PC-3 (cell line): ENCODE measurements around the gene MDM1. TPM values are rescaled to one million over a fixed set of nuclear protein-coding genes. Genes with fewer than 3 reads are reported as not detected.

Source experiments
- ATAC-seq: fragments of 200-7000 bp; cut with Tn5 transposase; 2 replicates; pipeline ENCODE4 v1.9.1; 2020; ENCODE audit warnings: mild to moderate bottlenecking, moderate library complexity
- BruUV-seq: library from RNA; stranded (reverse); fragments of 400-500 nt; replicated peaks from 2 replicates; lab custom pipeline; 2021; lab: Mats Ljungman, UMichigan
- CTCF ChIA-PET: fragments of 300-600 bp; sonication (Branson Sonifier 250); formaldehyde crosslinking; loops from one replicate; lab custom pipeline; 2022; ENCODE audit warnings: antibody characterized with exemption; lab: Charles Lee
- POLR2A ChIA-PET: fragments of 300-600 bp; sonication (Branson Sonifier 250); formaldehyde crosslinking; loops from one replicate; lab custom pipeline; 2022; ENCODE audit warnings: antibody characterized with exemption; ENCODE audit not compliant: unreplicated experiment; lab: Charles Lee
- DNase-seq: peaks from one replicate; pipeline ENCODE4 v3.0.0-alpha.2; 2015
- H2AFZ ChIP-seq: fragments of 300-600 bp; sonication (generic); 2 replicates; pipeline ENCODE4 v1.6.0; 2016; ENCODE audit warnings: antibody characterized with exemption, low read length
- H3F3A ChIP-seq: fragments of 300-600 bp; sonication (generic); one replicate; pipeline ENCODE4 v1.6.0; 2017; ENCODE audit warnings: antibody characterized with exemption, low read length, control low read depth, mild to moderate bottlenecking; ENCODE audit not compliant: unreplicated experiment
- H3K27ac ChIP-seq: fragments of 300-600 bp; sonication (generic); 2 replicates; pipeline ENCODE4 v1.5.1; 2016; ENCODE audit warnings: mild to moderate bottlenecking, low read length
- H3K27me3 ChIP-seq: fragments of 300-600 bp; sonication (generic); 2 replicates; pipeline ENCODE4 v1.6.1; 2016; ENCODE audit warnings: low read length, mixed read lengths
- H3K36me3 ChIP-seq: fragments of 300-600 bp; sonication (generic); 2 replicates; pipeline ENCODE4 v1.6.1; 2016; ENCODE audit warnings: low read depth, mixed run types, low read length, mixed read lengths
- H3K4me1 ChIP-seq: fragments of 300-600 bp; sonication (generic); 2 replicates; pipeline ENCODE4 v1.5.1; 2016; ENCODE audit warnings: low read length; ENCODE audit not compliant: insufficient read depth
- H3K4me2 ChIP-seq: fragments of 300-600 bp; sonication (generic); 2 replicates; pipeline ENCODE4 v1.6.0; 2016; ENCODE audit warnings: low read length
- H3K4me3 ChIP-seq: fragments of 300-600 bp; sonication (generic); 2 replicates; pipeline ENCODE4 v1.5.1; 2016; ENCODE audit warnings: mild to moderate bottlenecking, low read length, mixed read lengths
- H3K79me2 ChIP-seq: fragments of 300-600 bp; sonication (generic); 2 replicates; pipeline ENCODE4 v1.6.1; 2017; ENCODE audit warnings: low read length, mixed read lengths
- H3K9ac ChIP-seq: fragments of 300-600 bp; sonication (generic); 2 replicates; pipeline ENCODE4 v1.6.0; 2016; ENCODE audit warnings: mild to moderate bottlenecking, low read length
- H3K9me2 ChIP-seq: fragments of 300-600 bp; sonication (generic); replicated peaks from 2 replicates; pipeline ENCODE4 v1.6.1; 2016; ENCODE audit warnings: mixed run types, low read length, mixed read lengths
- H3K9me3 ChIP-seq: fragments of 300-600 bp; sonication (generic); 2 replicates; pipeline ENCODE4 v1.6.1; 2016; ENCODE audit warnings: low read length, mixed read lengths
- H4K20me1 ChIP-seq: fragments of 300-600 bp; sonication (generic); 2 replicates; pipeline ENCODE4 v1.6.1; 2016; ENCODE audit warnings: low read length, mixed read lengths
- EZH2 ChIP-seq: fragments of 300-600 bp; sonication (generic); IDR thresholded peaks from one replicate; pipeline ENCODE4 v1.6.1; 2017; ENCODE audit warnings: antibody characterized with exemption, mild to moderate bottlenecking, low read length; ENCODE audit not compliant: unreplicated experiment
- EZH2phosphoT487 ChIP-seq: fragments of 300-600 bp; sonication (generic); IDR thresholded peaks from 2 replicates; pipeline ENCODE4 v1.6.1; 2018; ENCODE audit warnings: mild to moderate bottlenecking, antibody characterized with exemption, low read length, borderline replicate concordance
- intact Hi-C: fragments of 100-400 bp; cut with micrococcal nuclease; formaldehyde crosslinking; loops from 2 replicates; pipeline ENCODE4 v1.9.0; 2023
- total RNA-seq: library from RNA; depleted of rRNA; stranded (reverse); fragments of >200 nt; gene quantifications from 2 replicates; pipeline ENCODE4 v1.2.3, GENCODE V29; 2014
- TF ChIP-seq, protein P1 (sequence below): fragments of 300-600 bp; sonication (generic); conservative IDR thresholded peaks from 2 replicates; pipeline ENCODE4 v1.5.1; 2017; ENCODE audit warnings: antibody characterized with exemption, low read depth, mild to moderate bottlenecking, low read length

MDM1 gene
- total RNA-seq, 1 experiment from 2014 or later = 10.4 TPM

DNA sequence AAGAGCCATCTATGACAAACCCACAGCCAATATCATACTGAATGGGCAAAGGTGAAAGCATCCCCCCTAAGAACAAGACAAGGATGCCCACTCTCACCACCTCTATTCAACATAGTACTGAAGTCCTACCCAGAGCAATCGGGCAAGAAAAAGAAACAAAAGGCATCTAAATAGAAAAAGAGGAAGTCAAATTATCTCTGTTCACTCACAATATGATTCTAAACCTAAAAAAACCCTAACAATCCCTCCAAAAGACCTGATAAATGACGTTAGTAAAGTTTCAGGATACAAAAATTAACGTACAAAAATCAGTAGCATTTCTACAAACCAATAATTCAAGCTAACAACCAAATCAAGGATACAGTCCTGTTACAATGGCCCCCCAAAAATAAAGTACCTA lies 26.9 kb downstream of the MDM1 start:
- intact Hi-C loops = no loop called here
- CTCF ChIA-PET = no interaction called here
- TF ChIP-seq EZH2phosphoT487 (no peak), EZH2 (no peak)
- TF ChIP-seq, protein P1, sequence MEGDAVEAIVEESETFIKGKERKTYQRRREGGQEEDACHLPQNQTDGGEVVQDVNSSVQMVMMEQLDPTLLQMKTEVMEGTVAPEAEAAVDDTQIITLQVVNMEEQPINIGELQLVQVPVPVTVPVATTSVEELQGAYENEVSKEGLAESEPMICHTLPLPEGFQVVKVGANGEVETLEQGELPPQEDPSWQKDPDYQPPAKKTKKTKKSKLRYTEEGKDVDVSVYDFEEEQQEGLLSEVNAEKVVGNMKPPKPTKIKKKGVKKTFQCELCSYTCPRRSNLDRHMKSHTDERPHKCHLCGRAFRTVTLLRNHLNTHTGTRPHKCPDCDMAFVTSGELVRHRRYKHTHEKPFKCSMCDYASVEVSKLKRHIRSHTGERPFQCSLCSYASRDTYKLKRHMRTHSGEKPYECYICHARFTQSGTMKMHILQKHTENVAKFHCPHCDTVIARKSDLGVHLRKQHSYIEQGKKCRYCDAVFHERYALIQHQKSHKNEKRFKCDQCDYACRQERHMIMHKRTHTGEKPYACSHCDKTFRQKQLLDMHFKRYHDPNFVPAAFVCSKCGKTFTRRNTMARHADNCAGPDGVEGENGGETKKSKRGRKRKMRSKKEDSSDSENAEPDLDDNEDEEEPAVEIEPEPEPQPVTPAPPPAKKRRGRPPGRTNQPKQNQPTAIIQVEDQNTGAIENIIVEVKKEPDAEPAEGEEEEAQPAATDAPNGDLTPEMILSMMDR = no peak
- H4K20me1 ChIP-seq = no peaks in the 10 kb centered on the region
- no peaks in the 10 kb centered on the region for H3K79me2 ChIP-seq
- H3K9me3 ChIP-seq = no peaks in the 10 kb centered on the region
- no peak overlapping the region for H3K4me3 ChIP-seq
- H3K9ac ChIP-seq = no peak overlapping the region
- peaks cover 13% of the 10 kb centered on the region for H3K4me1 ChIP-seq
- no peaks in the 10 kb centered on the region for H3K9me2 ChIP-seq
- DNase-seq (no peak), ATAC-seq (no peak)
- H3K27ac ChIP-seq = no peak overlapping the region
- POLR2A ChIA-PET = no interaction called here
- no TSS peak for BruUV-seq
- H2AFZ ChIP-seq = no peak overlapping the region
- no peak overlapping the region for H3K4me2 ChIP-seq
- no peaks in the 10 kb centered on the region for H3K27me3 ChIP-seq
- H3K36me3 ChIP-seq = peaks cover 14% of the 10 kb centered on the region
- no peaks in the 10 kb centered on the region for H3F3A ChIP-seq

DNA sequence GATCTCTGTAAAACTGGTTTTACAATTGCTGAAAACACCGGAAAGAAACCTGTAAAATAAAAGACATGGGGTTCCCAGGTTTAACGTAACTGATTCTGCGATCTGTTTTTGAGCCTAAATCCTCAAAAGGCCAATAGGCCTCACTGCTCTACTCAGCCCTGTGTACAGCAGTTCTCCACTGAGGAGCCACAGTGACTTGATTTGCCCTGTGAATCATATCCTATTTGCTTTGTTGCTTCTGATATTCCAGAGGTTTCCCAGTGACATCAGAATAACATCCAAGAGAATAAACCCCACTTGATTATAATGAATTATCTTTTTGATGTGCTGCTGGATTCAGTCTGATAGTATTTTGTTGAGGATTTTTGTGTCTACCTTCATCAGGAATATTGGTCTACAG lies 27.5 kb downstream of the MDM1 start:
- no peaks in the 10 kb centered on the region for H3K79me2 ChIP-seq

DNA sequence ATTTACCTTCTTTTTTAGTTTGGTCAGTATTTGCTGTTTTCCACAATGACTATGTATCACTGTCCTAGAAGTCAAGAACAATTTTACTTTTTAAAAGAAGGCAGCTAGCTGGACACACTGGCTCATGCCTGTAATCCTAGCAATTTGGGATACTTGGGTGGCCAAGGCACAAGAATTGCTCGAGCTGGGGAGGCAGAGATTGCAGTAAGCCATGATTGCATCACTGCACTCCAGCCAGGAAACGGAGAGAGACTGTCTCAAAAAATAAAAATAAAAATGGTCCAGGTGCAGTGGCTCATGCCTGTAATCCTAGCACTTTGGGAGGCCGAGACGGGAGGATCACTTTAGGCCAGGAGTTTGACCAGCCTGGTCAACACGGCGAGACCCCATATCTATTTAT lies 28.3 kb downstream of the MDM1 start:
- POLR2A ChIA-PET = no interaction called here
- no TSS peak for BruUV-seq
- no peaks in the 10 kb centered on the region for H3K9me2 ChIP-seq
- no peak for TF ChIP-seq EZH2
- TF ChIP-seq, protein P1 = no peak
- no peak for TF ChIP-seq EZH2phosphoT487
- peaks cover 7% of the 10 kb centered on the region; the same call in 1 of the 2 replicates for H3K4me1 ChIP-seq
- intact Hi-C loops = no loop called here
- H3K9me3 ChIP-seq = no peaks in the 10 kb centered on the region
- H2AFZ ChIP-seq = no peak overlapping the region
- H3K4me3 ChIP-seq = no peak overlapping the region
- CTCF ChIA-PET = no interaction called here
- H3F3A ChIP-seq = no peaks in the 10 kb centered on the region
- ATAC-seq (no peak), DNase-seq (no peak)
- no peak overlapping the region for H3K9ac ChIP-seq
- no peaks in the 10 kb centered on the region for H4K20me1 ChIP-seq
- no peaks in the 10 kb centered on the region for H3K27me3 ChIP-seq
- H3K27ac ChIP-seq = no peak overlapping the region
- H3K4me2 ChIP-seq = no peak overlapping the region
- peaks cover 8% of the 10 kb centered on the region; the same call in 1 of the 2 replicates for H3K36me3 ChIP-seq
- H3K79me2 ChIP-seq = no peaks in the 10 kb centered on the region

More for the DNA sequence above, 27.5 kb downstream of the MDM1 start:
- no peaks in the 10 kb centered on the region for H3K27me3 ChIP-seq
- H3K36me3 ChIP-seq = peaks cover 12% of the 10 kb centered on the region
- no peak for TF ChIP-seq EZH2phosphoT487
- TF ChIP-seq EZH2 = no peak
- TF ChIP-seq, protein P1 = no peak
- no peak overlapping the region for H2AFZ ChIP-seq
- H4K20me1 ChIP-seq = no peaks in the 10 kb centered on the region
- no TSS peak for BruUV-seq
- no peak overlapping the region for H3K4me3 ChIP-seq
- no peak overlapping the region for H3K27ac ChIP-seq
- DNase-seq = peak; percentile 22
- H3F3A ChIP-seq = no peaks in the 10 kb centered on the region
- H3K9ac ChIP-seq = no peak overlapping the region
- intact Hi-C loops = no loop called here
- H3K4me2 ChIP-seq = no peak overlapping the region
- no peaks in the 10 kb centered on the region for H3K9me2 ChIP-seq
- H3K9me3 ChIP-seq = no peaks in the 10 kb centered on the region
- POLR2A ChIA-PET = no interaction called here
- ATAC-seq = peak; percentile 55
- CTCF ChIA-PET = no interaction called here
- peaks cover 7% of the 10 kb centered on the region; the same call in 1 of the 2 replicates for H3K4me1 ChIP-seq
